Endothelial cell of umbilical vein (primary cell): ENCODE results near the gene GOLT1B. TPM values are rescaled to one million over a fixed set of nuclear protein-coding genes. Genes with fewer than 3 reads are reported as not detected.

ENCODE experiments used
- BruUV-seq: library from RNA; stranded (reverse); fragments of 400-500 nt; replicated peaks from 2 replicates; lab custom pipeline; 2021; lab: Mats Ljungman, UMichigan
- CTCF ChIA-PET: fragments of 300-600, 350-600 bp; sonication (Branson Sonifier 250); formaldehyde crosslinking; loops from one replicate; lab custom pipeline; 2021; ENCODE audit warnings: antibody characterized with exemption, inconsistent platforms; lab: Charles Lee
- POLR2A ChIA-PET: fragments of 300-600, 350-600 bp; sonication (Branson Sonifier 250); formaldehyde crosslinking; loops from one replicate; lab custom pipeline; 2021; ENCODE audit warnings: antibody characterized with exemption, inconsistent platforms; lab: Charles Lee
- DNase-seq: peaks from one replicate; pipeline ENCODE4 v3.0.0-alpha.2; 2011; ENCODE audit warnings: low read depth, low spot score
- FAIRE-seq: peaks from 2 replicates; lab custom pipeline; 2011; peaks lifted over from hg19 to GRCh38; lab: Jason Lieb, UNC
- H2AFZ ChIP-seq: 2 replicates; pipeline ENCODE4 v1.6.0; 2012; ENCODE audit warnings: low read depth, low read length, control low read depth, inconsistent platforms
- H3K27ac ChIP-seq: 2 replicates; pipeline ENCODE4 v1.5.1; 2011; ENCODE audit warnings: low read depth, mild to moderate bottlenecking, control low read depth, low read length, moderate library complexity; ENCODE audit not compliant: insufficient read depth
- H3K27me3 ChIP-seq, 2 experiments: 2 replicates each; pipeline versions ENCODE4 v1.6.0 to v1.6.1; 2011; ENCODE audit warnings: low read length in 2 of 2, mixed read lengths in 1 of 2; ENCODE audit not compliant: control insufficient read depth in 2 of 2, insufficient read depth in 2 of 2
- H3K36me3 ChIP-seq, 2 experiments: 2 replicates in 1 of 2; 3 replicates in 1 of 2; pipeline ENCODE4 v1.5.1; 2011; ENCODE audit warnings: low read length in 2 of 2, mild to moderate bottlenecking in 1 of 2, moderate library complexity in 1 of 2; ENCODE audit not compliant: control insufficient read depth in 2 of 2, insufficient read depth in 2 of 2; ENCODE audit errors: extremely low read depth in 1 of 2
- H3K4me1 ChIP-seq: 3 replicates; pipeline ENCODE4 v1.5.1; 2011; ENCODE audit warnings: mild to moderate bottlenecking, low read length; ENCODE audit not compliant: control insufficient read depth, insufficient read depth; ENCODE audit errors: extremely low read depth
- H3K4me2 ChIP-seq: 2 replicates; pipeline ENCODE4 v1.6.1; 2011; ENCODE audit warnings: low read length, control low read depth, mixed read lengths; ENCODE audit not compliant: insufficient read depth
- H3K4me3 ChIP-seq, 3 experiments: fragments of 200-600 bp in 1 of 3; sonication (generic), shearing (Covaris generic) in 1 of 3; replicated peaks in 1 of 3; 2 replicates each; pipeline ENCODE4 v1.5.1; 2011 to 2016; ENCODE audit warnings: control low read depth in 3 of 3, low read length in 3 of 3, mild to moderate bottlenecking in 2 of 3, inconsistent platforms in 1 of 3, low read depth in 1 of 3, moderate library complexity in 1 of 3; ENCODE audit not compliant: insufficient read depth in 1 of 3
- H3K79me2 ChIP-seq: 2 replicates; pipeline ENCODE4 v1.6.0; 2012; ENCODE audit warnings: low read length, inconsistent platforms; ENCODE audit not compliant: control insufficient read depth, insufficient read depth
- H3K9ac ChIP-seq: replicated peaks from 2 replicates; pipeline ENCODE3; 2011; ENCODE audit warnings: low read length, control low read depth; ENCODE audit not compliant: insufficient read depth; ENCODE audit errors: extremely low read depth
- H3K9me1 ChIP-seq: replicated peaks from 3 replicates; pipeline ENCODE4 v1.6.0; 2011; ENCODE audit warnings: mild to moderate bottlenecking, low read length; ENCODE audit not compliant: control insufficient read depth, insufficient read depth; ENCODE audit errors: extremely low read depth
- H3K9me3 ChIP-seq: replicated peaks from 2 replicates; pipeline ENCODE4 v1.5.1; 2012; ENCODE audit warnings: low read length, inconsistent platforms; ENCODE audit not compliant: control insufficient read depth, insufficient read depth
- H4K20me1 ChIP-seq: replicated peaks from 2 replicates; pipeline ENCODE3; 2011; ENCODE audit warnings: mild to moderate bottlenecking, low read length; ENCODE audit not compliant: control insufficient read depth, insufficient read depth; ENCODE audit errors: extremely low read depth
- EZH2 ChIP-seq: IDR thresholded peaks from 2 replicates; pipeline ENCODE4 v1.6.1; 2012; ENCODE audit warnings: borderline replicate concordance, low read depth, mild to moderate bottlenecking, moderate library complexity, low read length, inconsistent platforms; ENCODE audit not compliant: severe bottlenecking
- FOS ChIP-seq: IDR thresholded peaks from 2 replicates; pipeline ENCODE4 v1.6.1; 2011; ENCODE audit warnings: mild to moderate bottlenecking, low read length, moderate library complexity, borderline replicate concordance; ENCODE audit not compliant: insufficient read depth
- GATA2 ChIP-seq: IDR thresholded peaks from 2 replicates; pipeline ENCODE4 v1.7.0; 2011; ENCODE audit warnings: low read depth, mild to moderate bottlenecking, moderate library complexity, mixed read lengths, low read length; ENCODE audit not compliant: insufficient read length, insufficient read depth
- JUN ChIP-seq: IDR thresholded peaks from 2 replicates; pipeline ENCODE4 v1.6.1; 2011; ENCODE audit warnings: borderline replicate concordance, low read depth; ENCODE audit not compliant: insufficient read length, insufficient read depth
- MAX ChIP-seq: IDR thresholded peaks from 2 replicates; pipeline ENCODE4 v1.6.1; 2011; ENCODE audit not compliant: insufficient read depth, insufficient read length
- MYC ChIP-seq: IDR thresholded peaks from one replicate; pipeline ENCODE4 v1.6.1; 2011; ENCODE audit warnings: mild to moderate bottlenecking, low read depth, low read length
- POLR2A ChIP-seq: IDR thresholded peaks from 2 replicates; pipeline ENCODE4 v1.6.1; 2012; ENCODE audit warnings: low read depth, mild to moderate bottlenecking, control low read depth, low read length
- POLR2AphosphoS5 ChIP-seq: IDR thresholded peaks from 2 replicates; pipeline ENCODE4 v1.6.1; 2012; ENCODE audit warnings: low read depth, mild to moderate bottlenecking, control low read depth, low read length, moderate library complexity; ENCODE audit not compliant: insufficient read depth
- dilution Hi-C: fragments of 300-500 bp; cut with MboI; formaldehyde crosslinking; loops from one replicate; pipeline ENCODE4 v1.15.0; 2019; ENCODE audit warnings: low sequenced_read_pairs; ENCODE audit not compliant: extremely low pct_ligation_motif_present
- intact Hi-C: fragments of 100-400 bp; cut with micrococcal nuclease; formaldehyde crosslinking; loops from one replicate; pipeline ENCODE4 v1.10.0; 2022
- polyA plus RNA-seq, 4 experiments: library from polyadenylated mRNA; depleted of rRNA in 3 of 4; stranded (reverse) in 3 of 4; unstranded in 1 of 4; fragments of >200 nt; gene quantifications; 2 replicates each; pipeline versions ENCODE4 v1.2.1 to v1.2.3, GENCODE V29; 2011 to 2012; ENCODE audit warnings: missing spikeins in 1 of 4
- total RNA-seq: library from RNA; stranded (reverse); gene quantifications from 2 replicates; pipeline ENCODE4 v1.2.3, GENCODE V29; 2021
- TF ChIP-seq, protein P1 (sequence below), 2 donors: IDR thresholded peaks; 1 replicate in 1 of 2; 2 replicates in 1 of 2; pipeline ENCODE4 v1.5.1; 2011; ENCODE audit warnings: low read length in 2 of 2, mild to moderate bottlenecking in 2 of 2, moderate library complexity in 2 of 2, control low read depth in 1 of 2, inconsistent platforms in 1 of 2, low read depth in 1 of 2; ENCODE audit not compliant: insufficient read depth in 1 of 2; ENCODE audit errors: extremely low read depth in 1 of 2

The GOLT1B gene
- total and polyA plus RNA-seq, 2 donors (not counting 3 experiments of a cell fraction or from before 2014, with no cell fraction given), result 21.9 to 50.5 TPM

DNA sequence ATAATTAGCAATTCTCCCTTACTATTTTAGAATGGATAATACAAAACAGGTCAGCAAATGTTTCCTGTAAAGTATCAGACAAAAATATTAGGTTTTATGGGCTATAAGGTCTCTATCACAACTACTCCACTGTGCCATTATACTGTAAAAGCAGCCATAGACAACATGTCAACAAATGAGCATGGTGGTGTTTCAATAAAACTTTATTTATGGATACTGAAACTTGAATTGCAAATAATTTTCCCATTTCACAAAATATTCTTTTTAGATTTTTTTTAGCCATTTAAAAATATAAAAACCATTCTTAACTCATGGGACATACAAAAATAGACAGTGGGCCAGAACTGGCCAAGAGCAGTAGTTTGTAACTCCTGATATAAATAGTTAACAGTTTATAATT, 15.6 kb upstream of the GOLT1B start:
- Histone ChIP-seq H3K27ac (no peak overlapping the region), H3K27me3 (no peaks in the 10 kb centered on the region), H3K4me3 (no peak overlapping the region), H3K9ac (no peak overlapping the region), H2AFZ (no peak overlapping the region), H4K20me1 (no peaks in the 10 kb centered on the region), H3K4me1 (no peaks in the 10 kb centered on the region), H3K4me2 (no peak overlapping the region), H3K36me3 (peaks cover 19 to 23% of the 10 kb centered on the region in 2 experiments), H3K79me2 (no peaks in the 10 kb centered on the region), H3K9me1 (no peaks in the 10 kb centered on the region), H3K9me3 (no peaks in the 10 kb centered on the region)
- DNase-seq (no peak), FAIRE-seq (no peak)
- ChIA-PET CTCF (no interaction called here), POLR2A (no interaction called here)
- dilution Hi-C loops (no loop called here), intact Hi-C loops (no loop called here)
- no TSS peak for BruUV-seq
- no peak for TF ChIP-seq POLR2AphosphoS5

DNA sequence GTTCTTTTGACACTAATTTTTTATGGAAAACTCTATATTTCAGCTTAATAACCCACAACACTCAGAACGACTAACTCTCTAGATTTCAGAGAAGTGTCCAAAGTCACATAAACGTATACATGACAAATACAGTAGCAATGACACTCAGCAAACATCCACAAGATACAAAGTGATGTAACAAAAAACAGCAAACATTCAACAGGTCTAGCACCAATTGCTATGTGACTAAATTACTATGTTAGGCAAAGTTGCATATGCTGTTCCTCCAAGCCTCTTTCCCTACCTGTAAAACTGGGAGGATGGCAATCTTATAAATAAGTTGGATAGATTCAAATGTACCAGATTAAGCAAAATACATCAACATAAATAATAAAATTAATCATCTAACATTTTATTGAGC, 1.8 kb upstream of the GOLT1B start:
- H3K4me3 ChIP-seq, result peak overlapping the region in 1 of 3 experiments; percentile 88
- H3K9ac ChIP-seq, result peak overlapping the region; percentile 8
- H3K27ac ChIP-seq, result no peak overlapping the region
- H3K9me1 ChIP-seq, result peaks cover 2% of the 10 kb centered on the region
- no peaks in the 10 kb centered on the region for H4K20me1 ChIP-seq
- intact Hi-C loops, result loop anchor here (2.0 kb wide), 1 partner anchor 181 kb away; no protein-coding TSS in a partner anchor
- H3K9me3 ChIP-seq, result no peaks in the 10 kb centered on the region
- no peaks in the 10 kb centered on the region for H3K27me3 ChIP-seq
- FAIRE-seq (no peak), DNase-seq (no peak)
- TF ChIP-seq FOS, result no peak
- no peak for TF ChIP-seq POLR2A
- no peak for TF ChIP-seq JUN
- no peak for TF ChIP-seq GATA2
- TF ChIP-seq MYC, result no peak
- TF ChIP-seq MAX, result no peak
- TF ChIP-seq POLR2AphosphoS5, result no peak
- no peak for TF ChIP-seq EZH2
- TF ChIP-seq, protein P1, sequence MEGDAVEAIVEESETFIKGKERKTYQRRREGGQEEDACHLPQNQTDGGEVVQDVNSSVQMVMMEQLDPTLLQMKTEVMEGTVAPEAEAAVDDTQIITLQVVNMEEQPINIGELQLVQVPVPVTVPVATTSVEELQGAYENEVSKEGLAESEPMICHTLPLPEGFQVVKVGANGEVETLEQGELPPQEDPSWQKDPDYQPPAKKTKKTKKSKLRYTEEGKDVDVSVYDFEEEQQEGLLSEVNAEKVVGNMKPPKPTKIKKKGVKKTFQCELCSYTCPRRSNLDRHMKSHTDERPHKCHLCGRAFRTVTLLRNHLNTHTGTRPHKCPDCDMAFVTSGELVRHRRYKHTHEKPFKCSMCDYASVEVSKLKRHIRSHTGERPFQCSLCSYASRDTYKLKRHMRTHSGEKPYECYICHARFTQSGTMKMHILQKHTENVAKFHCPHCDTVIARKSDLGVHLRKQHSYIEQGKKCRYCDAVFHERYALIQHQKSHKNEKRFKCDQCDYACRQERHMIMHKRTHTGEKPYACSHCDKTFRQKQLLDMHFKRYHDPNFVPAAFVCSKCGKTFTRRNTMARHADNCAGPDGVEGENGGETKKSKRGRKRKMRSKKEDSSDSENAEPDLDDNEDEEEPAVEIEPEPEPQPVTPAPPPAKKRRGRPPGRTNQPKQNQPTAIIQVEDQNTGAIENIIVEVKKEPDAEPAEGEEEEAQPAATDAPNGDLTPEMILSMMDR (IDR thresholded peaks at IDR 0.05; ENCODE audit: extremely low read depth in 1 of 2, insufficient read depth in 1 of 2, low read depth in 1 of 2, low read length in 2 of 2), result no peak
- H3K36me3 ChIP-seq, result peaks cover 6 to 7% of the 10 kb centered on the region in 2 experiments
- POLR2A ChIA-PET, result no interaction called here
- H3K4me2 ChIP-seq, result peak overlapping the region; percentile 99
- H2AFZ ChIP-seq, result no peak overlapping the region
- no TSS peak for BruUV-seq
- dilution Hi-C loops, result no loop called here
- H3K4me1 ChIP-seq, result peaks cover 31% of the 10 kb centered on the region
- peaks cover 56% of the 10 kb centered on the region for H3K79me2 ChIP-seq
- CTCF ChIA-PET, result no interaction called here
